Measurements from ENCODE around the gene CRYGC.

The CRYGC gene, protein sequence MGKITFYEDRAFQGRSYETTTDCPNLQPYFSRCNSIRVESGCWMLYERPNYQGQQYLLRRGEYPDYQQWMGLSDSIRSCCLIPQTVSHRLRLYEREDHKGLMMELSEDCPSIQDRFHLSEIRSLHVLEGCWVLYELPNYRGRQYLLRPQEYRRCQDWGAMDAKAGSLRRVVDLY

DNA sequence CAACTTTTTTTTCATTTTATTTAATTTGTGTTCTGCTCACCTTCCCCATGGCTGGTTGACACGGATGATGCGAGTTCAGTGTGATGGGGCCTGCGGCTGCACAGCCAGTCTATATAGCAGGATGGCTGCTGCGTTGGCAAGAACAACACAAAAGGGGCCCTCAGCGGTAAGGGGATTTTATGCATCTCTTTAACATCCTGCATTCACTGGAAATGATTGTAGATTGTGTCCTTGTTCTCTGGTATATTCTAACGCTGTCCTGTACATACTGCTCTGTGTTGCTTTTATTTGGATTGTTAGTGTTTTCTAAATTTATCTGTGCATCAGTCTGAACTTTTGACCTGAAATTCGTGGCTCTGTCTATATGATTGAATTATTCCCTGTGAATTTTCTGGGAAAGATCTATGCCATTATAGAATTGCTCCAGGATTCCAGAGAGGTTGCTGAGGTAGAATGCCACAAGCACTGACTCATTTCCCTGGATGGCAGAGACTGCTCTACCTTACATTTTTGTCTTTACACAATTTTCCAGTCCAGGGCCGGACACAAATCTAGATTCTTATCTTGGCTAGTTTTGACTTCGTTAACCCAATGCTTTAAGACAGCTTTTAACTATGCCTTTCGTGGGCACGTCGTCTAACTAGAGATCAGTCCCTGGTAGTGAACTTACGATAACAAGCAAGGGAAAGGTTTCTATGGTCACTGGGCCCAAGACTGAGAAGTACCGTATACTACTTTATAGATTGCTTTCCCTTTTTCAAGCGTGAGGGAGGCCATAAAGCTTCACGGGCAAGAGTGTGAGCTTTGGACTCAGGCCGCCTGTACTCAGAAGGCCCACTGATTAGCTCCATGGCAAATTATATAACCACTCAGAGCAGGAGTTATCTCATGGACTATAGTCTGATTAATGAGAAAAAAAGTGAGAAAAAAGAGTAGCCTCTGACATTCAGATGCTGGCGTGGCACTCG is at the start of gene CRYGC:
Gene CRYGC, minus strand, starts transcription at position 85 of the 968 bp plus-strand sequence. Its CDS starts 36 bp downstream, at position 49.
- no peaks in the 10 kb centered on the region for H3K36me3 Mint-ChIP-seq (ENCODE audit: low read depth)

DNA sequence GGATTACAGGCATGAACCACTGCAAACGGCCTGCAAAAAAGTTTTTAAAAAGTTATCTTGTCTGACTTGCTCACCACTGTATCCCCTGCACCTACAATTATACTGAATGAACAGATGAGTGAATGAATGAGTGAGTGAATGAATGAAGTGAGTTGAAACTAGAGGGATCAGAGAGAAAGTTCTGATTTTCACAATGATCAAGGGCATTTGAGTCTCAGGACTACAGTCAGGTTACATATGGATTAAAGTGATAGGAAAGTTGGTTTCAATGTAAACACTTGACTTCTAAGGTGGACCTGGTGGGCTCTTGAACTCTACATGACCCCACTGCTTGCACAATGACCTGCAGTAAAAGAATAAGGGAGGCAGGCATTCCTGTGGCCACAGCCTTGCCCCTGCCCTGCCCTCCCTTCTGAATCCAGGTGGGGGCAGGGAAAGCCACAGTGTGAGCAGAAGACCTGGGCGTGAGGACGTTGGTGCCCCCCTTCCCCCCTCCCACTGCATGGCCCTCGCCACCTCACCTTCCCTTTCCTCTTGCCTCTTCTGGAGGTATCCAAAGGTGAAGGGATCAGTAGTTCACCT is 49.5 kb upstream of the CRYGC start:
- H3K36me3 Mint-ChIP-seq (ENCODE audit: low read depth), result no peaks in the 10 kb centered on the region
- no peaks in the 10 kb centered on the region for H3K9me3 Mint-ChIP-seq
- H3K4me3 Mint-ChIP-seq, result no peak overlapping the region
- no peaks in the 10 kb centered on the region for H3K4me1 Mint-ChIP-seq (ENCODE audit: low read depth)
- no peak overlapping the region for H3K27ac Mint-ChIP-seq
- peaks cover 21% of the 10 kb centered on the region for H3K27me3 Mint-ChIP-seq (ENCODE audit: low read depth)
- DNase-seq (ENCODE audit: low spot score), result no peak

More for the DNA sequence above, at the start of gene CRYGC:
- H3K4me1 Mint-ChIP-seq (ENCODE audit: low read depth), result peaks cover 4% of the 10 kb centered on the region
- H3K27ac Mint-ChIP-seq, result no peak within 1 kb of the TSS
- DNase-seq (ENCODE audit: low spot score), result no peak
- H3K4me3 Mint-ChIP-seq, result no peak within 1 kb of the TSS
- no peaks in the 10 kb centered on the region for H3K9me3 Mint-ChIP-seq
- H3K27me3 Mint-ChIP-seq (ENCODE audit: low read depth), result peaks cover 28% of the 10 kb centered on the region

DNA sequence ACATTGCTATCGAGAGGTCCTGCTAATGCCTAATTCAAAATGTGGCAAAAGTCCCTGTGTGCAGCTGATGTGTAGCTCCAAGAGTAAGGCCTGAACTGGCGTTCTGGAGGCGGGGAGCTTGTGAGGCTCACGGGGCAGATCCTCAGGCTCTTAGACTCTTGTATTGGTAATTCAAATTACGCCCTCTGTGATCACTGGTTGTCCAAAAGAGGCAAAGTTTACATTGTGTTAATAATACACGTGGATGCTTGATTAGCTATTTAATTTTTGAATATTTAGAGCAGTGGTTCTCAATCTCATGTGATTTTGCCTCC is 46.2 kb upstream of the CRYGC start:
- Mint-ChIP-seq H3K27ac (no peak overlapping the region), H3K36me3 (ENCODE audit: low read depth) (no peaks in the 10 kb centered on the region), H3K9me3 (no peaks in the 10 kb centered on the region), H3K4me3 (no peak overlapping the region), H3K4me1 (ENCODE audit: low read depth) (no peaks in the 10 kb centered on the region), H3K27me3 (ENCODE audit: low read depth) (no peaks in the 10 kb centered on the region)
- DNase-seq (ENCODE audit: low spot score), result no peak

DNA sequence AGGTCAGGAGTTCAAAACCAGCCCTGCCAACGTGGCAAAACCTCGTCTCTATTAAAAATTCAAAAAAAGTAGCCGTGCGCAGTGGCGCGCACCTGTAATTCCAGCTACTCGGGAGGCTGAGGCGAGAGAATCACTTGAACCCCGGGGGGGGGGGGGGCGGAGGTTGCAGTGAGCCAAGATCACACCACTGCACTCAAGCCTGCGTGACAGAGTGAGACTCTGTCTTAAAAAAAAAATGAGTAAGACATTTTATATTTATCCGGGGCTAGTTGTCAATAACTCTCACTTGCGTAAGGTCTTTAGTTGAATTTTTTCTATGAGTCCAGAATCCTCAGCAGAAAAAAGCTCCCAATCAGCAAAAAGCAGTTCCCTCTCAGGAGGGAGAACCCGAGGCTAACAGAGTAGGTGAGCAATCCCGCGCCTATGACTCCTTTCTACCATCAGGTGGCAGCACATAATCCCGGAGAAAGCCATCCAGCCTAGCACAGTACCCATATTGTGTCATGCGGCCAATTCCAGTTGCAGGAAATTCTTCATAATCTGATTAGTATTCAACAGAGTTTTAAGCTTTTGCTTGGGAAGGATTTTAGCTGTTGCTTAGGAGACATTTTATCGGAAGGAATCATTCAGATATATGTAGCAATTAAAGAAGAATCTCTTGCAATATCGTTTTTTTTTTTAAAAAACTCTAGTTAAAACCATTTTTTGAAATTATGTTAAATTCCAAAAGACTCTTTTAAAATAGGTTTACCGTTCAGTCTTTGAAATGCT is 45.6 kb upstream of the CRYGC start:
- Mint-ChIP-seq H3K36me3 (ENCODE audit: low read depth) (no peaks in the 10 kb centered on the region), H3K9me3 (no peaks in the 10 kb centered on the region), H3K27me3 (ENCODE audit: low read depth) (peaks cover 2% of the 10 kb centered on the region), H3K4me3 (no peak overlapping the region), H3K27ac (no peak overlapping the region), H3K4me1 (ENCODE audit: low read depth) (no peaks in the 10 kb centered on the region)
- peak; percentile 44 for DNase-seq (ENCODE audit: low spot score)

DNA sequence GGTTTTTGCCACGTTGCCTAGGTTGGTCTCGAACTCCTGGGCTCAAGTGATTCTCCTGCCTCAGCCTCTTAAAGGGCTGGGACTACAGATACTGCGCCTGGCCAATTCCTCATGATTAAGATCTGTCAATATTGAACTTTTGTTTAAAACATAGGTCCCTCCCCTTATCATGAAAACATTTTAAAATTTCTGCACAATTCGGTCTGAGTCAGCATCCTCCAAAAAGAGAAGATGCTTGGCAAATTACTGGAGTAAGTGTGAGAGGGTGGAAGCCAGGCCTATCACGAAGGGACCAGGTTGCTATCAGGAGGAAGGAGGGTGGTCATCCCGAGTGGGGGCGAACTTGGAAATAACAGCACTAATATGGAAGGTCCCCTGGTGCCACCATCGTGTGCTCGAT is 44.5 kb upstream of the CRYGC start:
- Mint-ChIP-seq H3K27me3 (ENCODE audit: low read depth) (peaks cover 6% of the 10 kb centered on the region), H3K4me3 (no peak overlapping the region), H3K36me3 (ENCODE audit: low read depth) (no peaks in the 10 kb centered on the region), H3K9me3 (no peaks in the 10 kb centered on the region), H3K27ac (no peak overlapping the region), H3K4me1 (ENCODE audit: low read depth) (no peaks in the 10 kb centered on the region)
- DNase-seq (ENCODE audit: low spot score), result no peak

DNA sequence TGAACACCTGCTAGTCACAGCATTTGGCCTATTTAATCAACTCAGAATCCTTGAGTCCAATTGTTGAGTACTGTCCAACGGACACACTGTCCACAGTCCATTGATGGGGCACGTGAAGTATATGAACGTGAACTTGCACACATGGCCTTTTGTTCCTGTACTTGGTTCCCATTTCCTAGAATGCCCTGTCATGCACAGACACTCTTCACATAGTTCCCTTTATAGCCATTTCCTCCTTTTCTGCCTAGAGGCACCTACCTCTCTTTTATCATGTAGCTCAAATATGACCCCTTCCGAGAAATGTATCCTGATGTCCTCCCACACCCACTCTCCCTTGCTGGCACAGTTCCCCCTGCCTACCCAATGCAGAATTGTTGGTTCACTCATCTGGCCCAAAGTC is 42.5 kb upstream of the CRYGC start:
- Mint-ChIP-seq H3K9me3 (no peaks in the 10 kb centered on the region), H3K36me3 (ENCODE audit: low read depth) (no peaks in the 10 kb centered on the region), H3K27ac (no peak overlapping the region), H3K4me3 (no peak overlapping the region), H3K27me3 (ENCODE audit: low read depth) (peaks cover 6% of the 10 kb centered on the region), H3K4me1 (ENCODE audit: low read depth) (no peaks in the 10 kb centered on the region)
- no peak for DNase-seq (ENCODE audit: low spot score)

DNA sequence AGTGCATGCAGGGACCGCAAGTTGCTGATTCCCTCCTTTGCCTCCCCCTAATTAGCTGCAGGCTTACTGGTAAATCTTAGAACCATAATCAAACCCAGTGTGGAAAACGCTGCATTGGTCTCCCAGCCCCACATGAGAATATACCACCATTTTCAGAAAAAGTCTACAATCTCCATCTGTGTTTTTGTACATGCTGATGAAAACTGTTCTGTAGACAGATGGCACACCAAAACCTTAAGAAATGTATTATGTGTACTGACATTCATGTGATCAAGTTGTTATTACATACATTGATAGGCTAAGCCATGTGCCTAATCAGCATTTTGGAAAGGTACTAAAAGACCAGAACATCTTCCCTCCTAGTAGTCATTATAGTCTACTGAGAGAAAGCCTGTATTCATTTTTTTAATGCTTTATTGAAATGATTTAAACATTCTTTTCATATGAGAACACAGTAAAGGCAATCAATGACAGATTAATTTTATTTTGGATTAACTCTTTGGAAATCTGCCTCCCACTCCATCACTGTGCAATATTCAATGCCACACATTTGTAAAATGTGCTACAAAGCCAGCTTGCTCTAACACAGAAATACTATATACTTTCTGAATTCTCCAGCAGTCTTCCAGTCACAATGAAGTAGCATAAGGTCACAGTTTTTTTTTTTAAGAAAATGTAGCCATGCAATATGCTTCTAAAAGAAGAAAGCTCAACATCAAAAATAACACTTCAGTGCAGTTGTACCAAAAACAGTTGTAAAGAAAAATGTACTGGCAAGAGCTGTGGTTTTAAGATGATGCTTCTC is 35.5 kb upstream of the CRYGC start:
- Mint-ChIP-seq H3K27me3 (ENCODE audit: low read depth) (peaks cover 6% of the 10 kb centered on the region), H3K27ac (no peak overlapping the region), H3K4me1 (ENCODE audit: low read depth) (no peaks in the 10 kb centered on the region), H3K36me3 (ENCODE audit: low read depth) (no peaks in the 10 kb centered on the region), H3K9me3 (no peaks in the 10 kb centered on the region), H3K4me3 (no peak overlapping the region)
- DNase-seq (ENCODE audit: low spot score), result no peak

DNA sequence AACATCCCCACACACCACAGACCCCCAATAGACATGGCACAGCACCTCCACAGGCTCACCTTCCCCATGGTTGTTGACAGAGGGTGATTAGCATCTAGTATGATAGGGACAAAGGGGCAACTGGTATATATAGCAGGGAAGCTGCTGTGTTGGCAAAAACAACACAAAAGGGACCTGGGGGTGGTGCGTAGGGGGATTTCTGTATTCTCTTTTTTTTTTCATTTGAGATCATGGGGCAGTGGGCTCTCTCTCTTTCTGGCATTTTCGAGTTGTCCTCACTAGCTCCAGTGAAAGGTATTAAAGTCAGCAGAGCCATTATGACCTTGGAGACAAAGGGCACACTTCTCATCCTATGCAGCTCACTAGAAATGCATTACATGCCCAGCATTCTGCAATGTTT is 33.9 kb upstream of the CRYGC start, which contains the start of gene CRYGA:
Gene CRYGA, minus strand, starts transcription at position 101 of the 400 bp plus-strand sequence. Its CDS starts 33 bp downstream, at position 68.
- Mint-ChIP-seq H3K4me1 (ENCODE audit: low read depth) (no peaks in the 10 kb centered on the region), H3K36me3 (ENCODE audit: low read depth) (no peaks in the 10 kb centered on the region), H3K9me3 (no peaks in the 10 kb centered on the region), H3K4me3 (no peak within 1 kb of the TSS), H3K27me3 (ENCODE audit: low read depth) (peaks cover 3% of the 10 kb centered on the region), H3K27ac (no peak within 1 kb of the TSS)
- DNase-seq (ENCODE audit: low spot score), result no peak

DNA sequence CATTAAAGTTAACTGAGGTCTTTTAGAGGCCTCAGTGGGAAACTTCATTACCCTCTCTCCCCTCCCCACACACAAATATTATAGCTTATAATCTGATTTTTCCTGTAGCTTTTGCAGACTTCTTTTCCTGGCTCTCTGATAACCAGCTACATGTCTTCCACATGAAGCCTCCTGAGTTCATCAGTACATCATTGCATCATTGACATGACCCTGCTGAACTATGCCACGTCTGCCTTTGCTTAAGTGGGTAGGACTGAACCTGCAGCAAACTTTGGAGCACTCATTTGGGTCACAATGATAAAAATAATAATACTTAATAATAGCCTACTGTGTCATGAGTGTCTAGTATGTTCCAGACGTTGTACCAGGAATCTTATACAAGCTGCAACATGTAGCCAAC is 26.8 kb upstream of the CRYGC start:
- no peaks in the 10 kb centered on the region for H3K36me3 Mint-ChIP-seq (ENCODE audit: low read depth)
- no peak overlapping the region for H3K27ac Mint-ChIP-seq
- no peaks in the 10 kb centered on the region for H3K9me3 Mint-ChIP-seq
- no peaks in the 10 kb centered on the region for H3K4me1 Mint-ChIP-seq (ENCODE audit: low read depth)
- no peak for DNase-seq (ENCODE audit: low spot score)
- no peak overlapping the region for H3K4me3 Mint-ChIP-seq
- peaks cover 12% of the 10 kb centered on the region for H3K27me3 Mint-ChIP-seq (ENCODE audit: low read depth)

DNA sequence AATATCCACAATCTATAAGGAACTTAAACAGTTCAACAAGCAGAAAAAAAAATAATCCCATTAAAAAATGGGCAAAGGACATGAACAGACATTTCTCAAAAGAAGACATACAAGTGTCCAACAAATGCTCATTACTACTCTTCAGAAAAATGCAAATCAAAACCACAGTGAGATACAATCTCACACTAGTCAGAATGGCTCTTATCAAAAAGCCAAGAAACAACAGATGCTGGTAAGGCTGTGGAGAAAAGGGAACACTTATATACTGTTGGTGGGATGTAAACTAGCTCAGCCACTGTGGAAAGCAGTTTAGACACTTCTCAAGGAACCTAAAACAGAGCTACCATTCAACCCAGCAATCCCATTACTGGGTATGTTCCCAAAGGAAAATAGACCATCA is 23.5 kb upstream of the CRYGC start:
- Mint-ChIP-seq H3K27me3 (ENCODE audit: low read depth) (peaks cover 18% of the 10 kb centered on the region), H3K4me1 (ENCODE audit: low read depth) (no peaks in the 10 kb centered on the region), H3K27ac (no peak overlapping the region), H3K9me3 (peaks cover 4% of the 10 kb centered on the region), H3K4me3 (no peak overlapping the region), H3K36me3 (ENCODE audit: low read depth) (no peaks in the 10 kb centered on the region)
- no peak for DNase-seq (ENCODE audit: low spot score)

DNA sequence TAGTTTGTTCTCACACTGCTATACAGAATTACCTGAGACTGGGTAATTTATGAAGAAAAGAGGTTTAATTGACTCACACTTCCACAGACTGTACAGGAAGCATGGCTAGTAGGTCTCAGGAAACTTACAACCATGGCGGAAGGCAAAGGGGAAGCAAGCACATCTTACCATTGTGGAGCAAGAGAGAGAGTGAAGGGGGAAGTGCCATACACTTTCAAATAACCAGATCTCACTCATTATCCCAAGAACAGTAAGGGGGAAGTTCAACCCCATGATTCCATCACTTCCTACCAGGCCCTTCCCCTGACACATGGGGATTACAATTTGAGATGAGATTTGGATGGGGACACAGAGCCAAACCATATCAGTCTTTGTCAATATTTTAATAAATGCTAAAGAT is 21.3 kb upstream of the CRYGC start:
- Mint-ChIP-seq H3K36me3 (ENCODE audit: low read depth) (no peaks in the 10 kb centered on the region), H3K9me3 (peaks cover 4% of the 10 kb centered on the region), H3K4me3 (no peak overlapping the region), H3K27ac (no peak overlapping the region), H3K27me3 (ENCODE audit: low read depth) (peaks cover 18% of the 10 kb centered on the region), H3K4me1 (ENCODE audit: low read depth) (no peaks in the 10 kb centered on the region)
- no peak for DNase-seq (ENCODE audit: low spot score)

DNA sequence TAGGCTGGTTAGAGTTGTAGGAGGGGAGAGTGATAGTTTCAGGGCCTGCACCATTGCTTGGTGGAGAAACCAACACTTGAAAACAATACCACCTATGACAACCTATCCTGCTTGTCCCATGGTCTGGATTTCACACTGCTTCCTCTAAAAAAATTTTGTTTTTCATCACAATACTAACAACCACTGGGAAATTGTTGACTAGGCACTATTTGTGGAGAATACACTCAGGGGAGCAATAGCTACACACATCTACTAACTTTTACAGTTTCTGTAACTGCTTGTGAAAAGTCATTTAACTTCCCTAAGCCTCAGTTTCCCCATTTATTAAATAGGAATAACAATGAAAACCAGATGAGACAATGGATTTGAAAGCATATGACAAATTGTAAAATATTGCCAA is 20.5 kb upstream of the CRYGC start:
- Mint-ChIP-seq H3K36me3 (ENCODE audit: low read depth) (no peaks in the 10 kb centered on the region), H3K27ac (no peak overlapping the region), H3K9me3 (peaks cover 4% of the 10 kb centered on the region), H3K4me3 (no peak overlapping the region), H3K4me1 (ENCODE audit: low read depth) (no peaks in the 10 kb centered on the region), H3K27me3 (ENCODE audit: low read depth) (peaks cover 16% of the 10 kb centered on the region)
- no peak for DNase-seq (ENCODE audit: low spot score)

DNA sequence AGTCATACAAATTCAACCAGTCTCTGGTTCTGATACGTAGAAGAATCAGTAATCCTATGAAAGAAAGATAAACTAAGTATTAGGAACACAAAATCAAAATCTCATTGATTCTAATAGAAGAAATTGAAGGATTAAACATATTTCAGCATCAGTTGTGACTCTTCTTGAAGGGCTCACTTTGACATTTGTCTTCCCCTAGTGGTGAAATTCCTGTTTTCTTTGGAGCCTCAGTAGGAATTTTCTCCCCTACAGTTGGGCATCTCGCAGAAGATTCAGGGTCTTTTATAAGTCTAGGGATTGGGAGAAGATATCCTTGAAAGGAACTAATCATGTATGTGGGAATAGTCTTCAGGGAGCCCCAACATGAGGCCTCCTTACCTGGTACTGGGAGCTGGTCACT is 19.2 kb upstream of the CRYGC start:
- DNase-seq (ENCODE audit: low spot score), result no peak
- peaks cover 4% of the 10 kb centered on the region for H3K9me3 Mint-ChIP-seq
- peaks cover 18% of the 10 kb centered on the region for H3K27me3 Mint-ChIP-seq (ENCODE audit: low read depth)
- H3K4me1 Mint-ChIP-seq (ENCODE audit: low read depth), result no peaks in the 10 kb centered on the region
- H3K36me3 Mint-ChIP-seq (ENCODE audit: low read depth), result no peaks in the 10 kb centered on the region
- no peak overlapping the region for H3K4me3 Mint-ChIP-seq
- H3K27ac Mint-ChIP-seq, result no peak overlapping the region

Measured in T-helper 2 cell treated with Interferon-gamma antibody and Interleukin-4, amounts not matched to agents 5 μg/mL and 100 μg/mL, for 36 hours (primary cell).